GM19043 (cell line): ENCODE data around the gene EFCC1.
"Not testable (repeated sequence)": the region's sequence is repeated elsewhere in the genome, so short reads cannot be mapped to it uniquely, and the experiment has no call there.

Experiments
- ATAC-seq: cut with Tn5 transposase; IDR thresholded peaks from one replicate; pipeline ENCODE4 v1.9.1; 2021; ENCODE audit warnings: low read depth; ENCODE audit not compliant: unreplicated experiment

EFCC1 gene

DNA sequence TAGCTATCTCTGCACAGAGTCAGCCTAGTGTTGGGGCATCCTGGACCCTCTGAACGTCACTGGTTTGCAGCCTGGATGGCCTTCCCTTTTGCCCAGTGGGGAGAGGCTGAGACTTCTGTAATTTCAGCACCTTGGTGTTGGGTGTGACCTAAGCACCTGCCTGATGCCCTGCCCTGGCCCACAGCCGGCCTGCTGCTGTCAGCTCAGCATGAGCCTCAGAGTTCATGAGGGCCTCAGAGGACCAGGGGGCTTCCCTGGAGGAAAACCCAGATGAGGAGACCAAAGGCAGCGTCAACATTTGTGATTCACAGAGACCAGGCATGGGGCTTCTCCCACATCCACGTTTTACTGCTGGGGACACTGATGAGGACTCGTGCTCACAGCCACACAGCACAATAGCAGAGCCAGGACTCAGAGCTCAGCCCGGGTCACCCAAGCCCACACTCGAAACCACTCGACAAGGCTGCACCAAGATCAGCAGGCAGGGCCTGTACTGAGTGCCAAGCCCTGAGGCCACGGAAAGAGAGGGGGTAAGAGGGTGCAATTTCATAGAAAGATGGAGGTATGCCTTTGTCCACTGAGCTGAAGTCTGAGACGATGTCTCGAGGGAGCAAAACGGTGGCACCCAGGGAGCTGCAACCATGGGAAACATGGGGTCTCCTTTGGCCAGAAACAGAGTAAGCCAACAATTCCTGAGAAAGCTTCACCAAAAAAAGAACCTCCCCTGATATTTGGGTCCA lies 49.6 kb downstream of the EFCC1 start:
- ATAC-seq = no peak

DNA sequence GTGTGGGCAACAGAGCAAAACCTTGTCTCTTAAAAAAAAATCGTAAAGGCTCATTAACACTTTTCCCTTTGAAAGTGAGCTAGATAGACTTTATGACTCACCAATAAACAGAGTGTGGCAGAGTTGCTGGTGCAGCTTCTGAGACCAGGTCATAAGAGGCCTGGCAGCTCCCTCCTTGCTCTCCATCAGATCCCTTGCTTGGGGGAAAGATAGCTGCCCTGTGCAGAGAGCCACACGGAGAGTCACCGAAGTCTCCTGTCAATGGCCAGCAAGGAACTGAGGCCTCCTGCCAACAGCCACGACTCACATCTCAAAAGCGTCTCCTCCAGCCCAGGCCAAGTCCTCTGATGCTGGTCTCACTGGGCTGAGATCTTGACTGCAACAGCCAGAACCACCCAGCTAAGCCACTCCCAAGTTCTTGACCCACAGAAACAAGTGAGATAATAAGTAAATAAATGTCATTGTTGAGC lies 50.8 kb downstream of the EFCC1 start:
- no peak for ATAC-seq

DNA sequence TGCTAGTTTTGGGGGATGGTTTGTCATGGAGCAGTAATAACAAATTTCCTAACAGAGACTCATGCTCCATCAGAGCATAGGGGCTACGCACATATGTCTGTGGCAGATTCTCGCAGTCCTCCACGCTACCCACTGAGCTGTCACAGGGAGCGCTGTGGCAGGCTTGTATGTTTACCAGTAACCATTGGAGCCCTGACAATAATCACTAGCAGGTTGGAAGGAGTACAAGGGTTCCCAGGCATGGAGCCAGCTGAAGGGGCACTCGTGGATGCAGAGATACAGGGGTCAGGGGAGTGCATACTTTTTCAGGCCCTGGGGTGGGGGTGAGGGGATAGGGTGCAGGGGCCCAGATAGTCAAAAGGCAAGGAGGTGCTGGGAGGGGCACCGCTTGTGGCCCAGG lies 51.6 kb downstream of the EFCC1 start:
- no peak for ATAC-seq

- ATAC-seq = no peak
Observed at GRCh38 chr3:129054605-129055104, 53.6 kb downstream of the EFCC1 start.

DNA sequence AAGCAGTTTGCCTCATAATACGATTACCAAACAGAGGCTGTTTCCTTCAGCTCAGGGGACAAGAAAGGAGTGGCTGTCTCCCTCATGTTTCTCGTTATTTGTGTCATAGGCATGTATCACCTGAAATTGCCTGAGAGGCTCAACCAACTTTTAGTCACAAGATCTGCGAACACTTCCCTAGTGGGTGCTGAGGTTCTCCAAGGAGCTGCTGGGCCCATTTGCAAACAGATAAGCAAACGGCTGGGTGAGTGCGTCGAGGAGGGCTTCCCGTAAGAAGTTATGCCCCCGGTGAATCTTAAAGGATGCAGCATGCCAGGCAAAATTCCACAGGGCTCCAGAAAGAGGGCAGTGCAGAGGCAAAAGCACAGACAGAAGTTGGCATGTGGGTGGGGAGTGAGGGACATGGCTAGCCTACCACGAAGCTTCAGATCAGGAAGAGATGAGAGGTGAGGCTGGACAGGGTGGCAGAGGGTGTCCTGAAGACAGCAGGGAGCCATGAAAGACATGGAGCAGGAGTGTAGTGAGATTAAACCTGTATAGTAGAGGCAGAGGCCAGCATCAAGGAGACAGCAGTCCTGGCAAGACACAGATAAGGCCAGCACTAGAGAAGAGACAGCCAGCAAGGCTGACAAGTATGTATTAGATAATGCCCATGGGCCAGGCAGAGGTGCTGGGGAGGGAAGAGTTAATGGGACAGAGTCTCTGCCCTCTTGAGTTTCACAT lies 55.5 kb downstream of the EFCC1 start:
- no peak for ATAC-seq

DNA sequence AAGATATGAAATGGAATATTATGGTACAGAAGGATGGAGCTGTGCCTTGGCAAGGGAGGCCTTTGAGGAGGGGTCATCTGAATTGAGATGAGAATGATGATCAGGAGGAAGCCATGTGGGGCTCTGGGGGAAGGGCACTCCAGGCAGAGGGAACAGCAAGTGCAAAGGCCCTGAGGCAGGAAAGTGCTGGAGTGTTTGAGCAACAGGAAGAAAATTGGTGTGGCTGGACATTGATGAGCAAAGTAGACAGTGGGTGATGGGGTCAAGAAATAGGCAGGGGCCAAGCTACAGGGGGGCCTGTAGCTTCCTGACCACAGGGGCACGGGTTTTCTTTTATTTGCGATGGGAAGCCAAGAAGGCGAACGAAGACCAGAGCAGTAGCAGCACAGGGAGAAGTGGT lies 56.1 kb downstream of the EFCC1 start:
- ATAC-seq = no peak

DNA sequence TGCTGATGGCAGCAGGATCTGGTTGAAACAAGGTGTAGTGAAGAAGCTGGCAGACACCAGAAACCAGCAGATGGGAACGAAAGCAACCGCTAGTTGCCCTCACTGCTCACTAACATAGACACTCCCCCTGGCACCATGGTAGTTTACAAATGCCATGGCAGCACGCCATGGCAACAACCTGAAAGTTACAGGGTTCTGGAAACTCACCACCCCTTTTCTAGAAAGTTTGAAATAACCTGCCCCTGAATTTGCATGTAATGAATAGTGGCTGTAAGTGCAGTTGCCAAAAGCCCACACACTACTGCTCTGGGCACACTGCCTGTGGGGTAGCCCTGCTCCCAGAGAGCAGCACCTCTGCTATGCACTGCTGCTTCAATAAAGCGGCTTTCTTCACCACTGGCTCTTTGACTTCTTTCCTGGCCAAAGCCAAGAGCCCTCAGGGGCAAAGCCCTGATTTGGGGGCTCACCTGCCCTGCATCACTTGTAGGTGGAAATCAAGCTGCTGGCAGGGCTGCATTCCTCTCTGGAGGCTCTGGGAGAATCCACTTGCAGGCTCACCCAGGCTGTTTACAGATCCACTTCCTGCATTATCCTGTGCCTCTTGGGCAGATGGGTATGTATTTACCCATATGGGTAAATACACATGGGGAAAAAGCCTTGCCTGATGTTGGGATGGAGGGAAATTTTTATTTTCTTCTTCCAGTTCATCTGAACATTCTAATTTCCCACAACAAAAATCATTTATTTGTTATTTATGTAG lies 57.5 kb downstream of the EFCC1 start:
- no peak for ATAC-seq

GRCh38 chr3:129059311-129059958 lies 58.3 kb downstream of the EFCC1 start:
- no peak for ATAC-seq

- ATAC-seq = no peak
Observed at GRCh38 chr3:129060276-129061022, 59.3 kb downstream of the EFCC1 start, which contains the start of gene GP9. TSS of gene GP9 (plus strand) at chr3:129060779. CDS start at chr3:129061740, 961 bp downstream.

DNA sequence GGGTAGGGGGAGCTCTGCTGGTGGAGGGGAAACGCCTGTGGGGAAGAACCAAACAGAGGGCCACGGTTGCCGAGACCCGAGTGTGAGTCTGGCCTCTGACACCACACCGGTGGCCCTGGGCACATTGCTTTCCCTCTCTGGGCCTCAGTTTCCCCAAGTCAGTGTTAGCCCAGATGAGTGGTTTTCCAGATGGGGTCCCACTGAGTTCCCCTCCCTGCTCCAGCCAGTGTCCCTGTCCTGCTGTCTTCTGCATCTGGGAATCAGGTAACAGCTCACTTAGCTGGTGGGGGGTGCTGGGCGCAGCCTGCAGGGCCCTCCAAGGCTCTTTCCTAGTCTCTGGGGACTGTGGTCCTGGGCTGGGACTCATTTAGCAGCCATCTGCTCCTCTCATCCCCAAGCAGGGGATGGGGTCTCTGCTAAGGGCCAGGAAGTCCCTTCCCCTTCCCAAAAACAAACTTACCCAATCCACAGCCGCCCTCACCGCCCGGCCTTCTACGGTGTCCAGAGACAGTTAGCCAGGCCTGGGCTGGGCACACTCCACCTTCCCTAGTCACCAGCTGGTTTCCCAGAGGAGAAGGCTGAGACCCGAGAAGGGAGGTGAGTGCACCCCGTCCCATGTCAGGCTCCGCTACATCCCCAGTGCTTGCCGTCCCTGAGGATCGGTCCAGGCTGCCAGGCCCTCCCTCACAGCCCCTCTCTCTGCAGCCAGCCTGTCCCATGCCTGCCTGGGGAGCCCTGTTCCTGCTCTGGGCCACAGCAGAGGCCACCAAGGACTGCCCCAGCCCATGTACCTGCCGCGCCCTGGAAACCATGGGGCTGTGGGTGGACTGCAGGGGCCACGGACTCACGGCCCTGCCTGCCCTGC lies 60.2 kb downstream of the EFCC1 start:
- ATAC-seq = no peak

GRCh38 chr3:129061888-129062834 lies 61.1 kb downstream of the EFCC1 start:
- no peak for ATAC-seq

GRCh38 chr3:129063091-129063640 lies 62.1 kb downstream of the EFCC1 start:
- ATAC-seq = no peak

- ATAC-seq = no peak
Observed at GRCh38 chr3:129063841-129064482, 62.9 kb downstream of the EFCC1 start.

DNA sequence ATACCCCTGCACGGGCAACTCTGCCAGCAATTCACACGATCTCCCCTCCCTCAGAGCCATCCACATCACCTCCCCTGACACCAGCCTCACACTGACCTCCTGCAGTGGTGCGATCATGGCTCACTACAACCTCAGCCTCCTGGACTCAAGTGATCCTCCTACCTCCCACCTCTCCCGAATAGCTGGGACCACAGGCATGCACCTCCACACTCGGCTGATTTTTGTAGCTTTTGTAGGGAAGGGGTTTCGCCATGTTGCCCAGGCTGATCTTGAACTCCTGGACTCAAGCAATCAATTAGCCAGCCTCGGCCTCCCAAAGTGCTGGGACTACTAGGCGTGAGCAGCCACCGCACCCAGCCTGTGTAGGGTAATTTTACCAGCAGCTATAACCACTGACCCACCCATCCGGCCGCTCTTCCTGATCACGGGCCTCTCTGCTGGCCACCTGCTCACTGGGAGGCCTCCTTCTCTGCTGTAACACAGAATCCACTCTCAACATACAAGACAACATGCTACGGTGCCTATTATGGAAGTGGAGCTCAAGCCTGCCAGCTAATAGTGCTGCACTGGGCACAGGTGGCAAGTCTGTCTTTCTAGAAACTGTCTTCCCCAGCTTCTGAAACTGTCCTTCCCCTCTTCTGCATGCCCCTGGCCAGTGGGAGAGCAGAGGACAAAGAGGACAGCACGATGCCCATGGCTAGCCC lies 64.1 kb downstream of the EFCC1 start:
- no peak for ATAC-seq

DNA sequence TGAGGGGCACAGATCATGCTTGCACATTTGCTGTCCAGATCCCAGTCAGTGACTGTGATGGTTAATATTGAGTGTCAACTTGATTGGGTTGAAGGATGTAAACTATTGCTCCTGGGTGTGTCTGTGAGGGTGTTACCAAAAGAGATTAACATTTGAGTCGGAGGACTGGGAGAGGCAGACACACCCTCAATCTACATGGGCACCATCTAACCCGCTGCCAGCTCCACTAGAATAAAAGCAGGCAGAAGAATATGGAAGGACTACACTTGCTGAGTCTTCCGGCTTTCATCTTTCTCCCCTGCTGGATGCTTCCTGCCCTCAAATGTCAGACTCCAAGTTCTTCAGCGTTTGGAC lies 64.6 kb downstream of the EFCC1 start:
- no peak for ATAC-seq

- not testable (repeated sequence) for ATAC-seq
Observed at GRCh38 chr3:129067719-129068118, 66.6 kb downstream of the EFCC1 start.
